GM19193 (cell line): ENCODE results near the gene BCL7B.
A peak's percentile ranks its signal among the peaks of the same experiment; 100 is the strongest.

Experiments used
- POLR2A ChIP-seq: IDR thresholded peaks from 4 replicates; pipeline ENCODE4 v1.6.1; 2011; ENCODE audit not compliant: insufficient read depth, insufficient read length; ENCODE audit errors: extremely low read depth

BCL7B gene

DNA sequence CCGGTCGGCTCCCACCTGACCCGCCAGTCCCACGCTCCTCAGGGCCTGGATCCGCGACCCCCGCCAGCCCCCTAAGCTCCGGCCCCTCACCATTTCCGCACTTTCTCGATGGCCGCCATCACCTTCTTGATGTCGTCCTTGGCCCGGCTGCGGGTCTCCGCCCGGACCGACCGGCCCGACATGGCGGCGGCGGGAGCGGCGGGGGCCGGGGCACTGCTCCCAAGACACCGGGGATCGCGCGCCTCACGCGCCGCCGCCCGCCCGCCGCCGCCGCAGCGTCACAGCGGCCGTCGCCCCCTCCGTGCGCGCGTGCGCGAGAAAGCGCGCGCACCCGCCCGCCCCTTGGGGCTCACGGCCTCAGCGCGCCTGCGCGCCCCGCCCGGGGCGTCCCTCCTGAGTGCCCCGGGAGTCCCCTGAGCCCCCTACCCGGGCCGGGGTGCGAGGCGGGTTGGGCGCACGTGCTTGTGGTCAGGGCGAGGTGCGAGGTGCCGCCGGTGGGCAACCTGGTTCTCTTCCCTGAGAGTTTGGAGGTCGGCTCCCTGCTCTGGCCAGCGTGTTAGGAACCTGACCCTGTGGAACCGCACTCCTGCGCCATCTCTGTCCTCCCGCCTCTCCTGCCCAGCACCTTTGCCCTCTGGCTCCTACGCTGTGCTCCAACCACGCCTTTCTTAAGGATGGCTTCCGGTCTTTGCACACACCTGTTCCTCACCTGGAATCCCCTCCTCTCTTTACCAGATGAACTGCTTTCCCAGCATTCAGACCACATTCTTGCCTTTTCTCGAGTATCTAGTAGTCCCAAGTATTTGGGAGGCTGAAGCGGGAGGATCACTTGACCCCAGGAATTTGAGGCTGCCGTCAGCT, at the start of gene BCL7B:
TSS of gene BCL7B (minus strand) at position 294 of the 861 bp plus-strand sequence. CDS start at position 182, 112 bp downstream.
- peak; percentile 80 for TF ChIP-seq POLR2A

DNA sequence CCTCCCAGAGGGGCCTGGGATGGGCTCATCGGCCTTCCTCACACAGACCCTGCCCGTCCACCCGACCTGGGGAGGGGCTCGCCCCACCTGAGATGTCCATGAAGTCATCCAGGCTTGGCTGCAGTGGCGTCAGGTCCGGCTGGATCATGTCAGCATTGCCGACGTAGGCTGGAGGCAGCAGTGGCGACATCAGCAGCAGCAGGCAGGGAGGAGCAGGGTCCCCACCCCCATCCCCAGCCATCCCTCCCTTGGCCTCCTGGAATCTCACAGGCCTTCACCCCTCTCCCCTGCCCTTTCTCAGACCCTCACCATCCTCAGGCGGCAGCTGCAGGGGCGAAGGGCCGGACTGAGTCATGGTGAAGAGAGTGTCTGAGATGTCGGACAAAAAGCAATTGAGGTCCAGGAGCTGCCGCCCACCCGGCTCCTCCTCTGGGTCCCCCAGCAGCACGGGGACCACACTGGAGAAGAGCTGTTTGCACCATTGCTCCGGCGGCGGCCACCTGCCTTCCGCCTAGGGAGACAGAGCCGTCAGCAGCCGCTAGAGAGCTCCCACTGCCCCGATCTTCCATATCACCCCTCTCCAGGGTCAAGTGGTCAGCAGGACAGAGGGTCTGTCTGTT, 48.2 kb upstream of the BCL7B start:
- no peak for TF ChIP-seq POLR2A

DNA sequence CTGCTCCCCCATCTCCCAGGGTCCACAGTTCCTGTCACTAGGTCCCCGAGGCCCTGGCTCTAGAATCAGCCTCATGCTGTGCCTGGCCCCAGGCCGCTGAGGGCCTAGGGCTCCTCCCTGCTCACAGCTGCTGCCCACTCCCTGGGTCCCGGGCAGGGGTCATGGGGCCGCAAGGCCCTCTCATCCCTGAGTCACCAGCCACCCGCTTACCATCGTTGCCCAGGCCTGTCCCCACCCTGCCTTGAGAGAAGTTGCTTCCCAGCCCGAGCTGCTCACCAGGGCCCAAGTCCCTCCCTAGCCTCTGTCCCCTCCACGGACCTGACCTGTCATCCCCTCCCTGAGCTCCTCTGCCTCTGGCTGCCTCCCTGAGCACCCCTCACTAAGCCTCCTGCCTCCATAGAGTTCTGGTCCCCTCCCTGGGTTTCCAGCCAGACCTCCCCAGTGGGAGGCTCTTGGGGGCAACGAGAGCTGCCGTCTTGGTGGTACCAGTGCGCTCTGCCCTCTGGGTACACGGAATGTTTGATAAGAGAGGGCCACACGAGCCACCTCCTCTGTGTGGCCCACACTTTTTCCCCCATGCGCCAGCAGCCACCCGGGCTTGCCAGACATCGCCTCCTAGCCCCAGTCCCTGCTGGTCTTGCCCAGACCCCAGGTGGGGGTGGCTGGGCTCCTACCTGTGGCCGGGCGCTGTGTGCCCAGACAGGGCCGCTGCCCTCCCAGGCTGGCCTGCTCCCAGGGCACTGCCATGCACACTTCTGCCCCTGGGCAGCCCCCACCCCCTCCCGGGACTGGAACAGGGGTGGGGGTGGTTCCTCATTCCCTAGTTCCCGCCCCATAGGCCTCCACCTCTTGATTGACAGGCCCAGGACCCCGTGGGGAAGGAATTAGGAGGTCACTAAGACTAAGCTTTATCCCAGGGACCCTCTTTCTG, 45.5 kb upstream of the BCL7B start:
- no peak for TF ChIP-seq POLR2A

DNA sequence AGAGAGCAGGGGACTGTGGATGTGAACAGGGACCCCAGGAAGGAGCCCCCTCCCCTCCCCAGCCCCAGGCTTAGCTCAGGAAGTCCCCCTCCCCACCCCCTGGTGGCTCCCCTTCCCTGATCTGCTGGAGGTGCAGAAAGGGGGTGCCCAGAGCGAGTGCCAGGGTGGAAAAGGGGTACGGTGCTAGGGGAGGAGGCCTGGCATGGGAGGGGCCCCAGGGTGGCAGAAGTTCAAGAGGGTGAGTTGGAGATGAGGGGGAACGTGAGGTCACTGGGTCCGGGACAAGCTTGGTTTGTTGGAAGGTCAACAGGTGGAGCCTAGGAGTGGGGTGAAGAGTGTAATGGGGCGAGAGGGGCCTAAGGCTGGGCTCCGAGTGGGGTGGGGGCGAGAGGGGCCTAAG, 42.4 kb upstream of the BCL7B start:
- no peak for TF ChIP-seq POLR2A

DNA sequence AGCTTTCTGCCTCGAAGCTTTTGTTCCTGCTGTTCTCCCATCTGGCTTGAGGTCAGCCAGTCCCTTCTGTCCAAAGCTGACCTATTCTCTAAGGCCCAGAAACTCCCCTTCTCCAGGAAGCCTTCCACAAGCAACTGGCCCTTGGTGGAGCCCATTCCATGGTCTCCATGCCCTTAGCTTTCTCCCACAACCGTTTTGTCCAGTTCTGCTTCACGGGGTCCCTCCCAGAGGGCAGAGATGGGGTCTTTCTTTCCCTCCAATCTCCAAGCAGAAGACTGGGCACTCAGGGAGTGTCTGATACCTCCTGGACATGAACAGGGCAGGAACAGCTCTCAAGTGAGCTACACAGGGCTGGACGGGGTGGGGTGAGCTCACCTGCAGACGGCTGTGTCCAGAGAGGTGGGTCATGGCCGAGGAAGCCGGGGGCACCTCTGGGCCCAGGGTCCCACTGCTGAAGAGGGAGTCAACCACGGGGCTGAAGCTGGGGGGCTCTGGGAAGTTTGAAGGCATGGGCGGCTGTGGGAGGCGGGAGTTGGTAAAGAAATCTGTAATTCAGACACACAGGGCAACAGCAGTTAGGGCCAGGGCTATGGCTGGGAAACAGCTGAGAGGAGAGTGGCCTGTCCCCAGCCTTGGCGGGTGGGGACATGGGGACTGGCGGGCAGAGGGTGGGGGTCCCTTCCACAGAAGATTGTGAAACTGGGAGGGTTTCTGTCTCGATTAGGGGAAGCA, 41.8 kb upstream of the BCL7B start:
- no peak for TF ChIP-seq POLR2A

DNA sequence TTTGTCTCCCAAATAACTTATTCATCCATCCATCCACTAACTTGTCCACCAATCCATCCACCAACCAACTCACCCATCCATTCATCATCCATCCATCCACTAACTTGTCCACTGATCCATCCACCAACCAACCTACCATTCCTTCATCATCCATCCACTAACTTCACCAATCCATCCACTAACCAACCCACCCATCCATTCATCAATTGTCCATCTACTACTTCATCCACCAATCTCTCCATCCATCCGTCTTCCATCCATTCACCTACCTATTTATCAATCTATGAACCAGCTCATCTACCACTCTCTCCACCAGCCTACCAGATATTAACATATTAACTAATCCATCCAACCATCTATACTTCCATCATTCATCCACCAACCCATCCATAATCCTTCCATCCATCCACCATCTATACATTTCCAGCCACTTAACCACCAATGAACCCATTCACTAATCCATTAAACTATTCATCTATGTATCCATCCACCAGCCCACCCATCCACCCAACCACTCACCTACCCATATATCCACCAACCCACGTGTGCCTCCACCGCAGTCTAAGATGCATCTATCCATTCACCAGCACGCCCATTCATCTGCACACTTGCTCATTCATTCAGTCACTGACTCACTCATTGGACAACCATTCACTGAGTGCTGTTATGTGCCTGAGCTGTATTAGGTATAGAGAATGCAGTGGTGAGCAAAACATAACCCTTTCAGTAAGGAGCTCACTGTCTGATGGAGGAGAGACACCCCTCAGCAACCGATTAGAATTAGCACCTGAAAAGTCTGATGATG, 40.7 kb upstream of the BCL7B start:
- TF ChIP-seq POLR2A = no peak

DNA sequence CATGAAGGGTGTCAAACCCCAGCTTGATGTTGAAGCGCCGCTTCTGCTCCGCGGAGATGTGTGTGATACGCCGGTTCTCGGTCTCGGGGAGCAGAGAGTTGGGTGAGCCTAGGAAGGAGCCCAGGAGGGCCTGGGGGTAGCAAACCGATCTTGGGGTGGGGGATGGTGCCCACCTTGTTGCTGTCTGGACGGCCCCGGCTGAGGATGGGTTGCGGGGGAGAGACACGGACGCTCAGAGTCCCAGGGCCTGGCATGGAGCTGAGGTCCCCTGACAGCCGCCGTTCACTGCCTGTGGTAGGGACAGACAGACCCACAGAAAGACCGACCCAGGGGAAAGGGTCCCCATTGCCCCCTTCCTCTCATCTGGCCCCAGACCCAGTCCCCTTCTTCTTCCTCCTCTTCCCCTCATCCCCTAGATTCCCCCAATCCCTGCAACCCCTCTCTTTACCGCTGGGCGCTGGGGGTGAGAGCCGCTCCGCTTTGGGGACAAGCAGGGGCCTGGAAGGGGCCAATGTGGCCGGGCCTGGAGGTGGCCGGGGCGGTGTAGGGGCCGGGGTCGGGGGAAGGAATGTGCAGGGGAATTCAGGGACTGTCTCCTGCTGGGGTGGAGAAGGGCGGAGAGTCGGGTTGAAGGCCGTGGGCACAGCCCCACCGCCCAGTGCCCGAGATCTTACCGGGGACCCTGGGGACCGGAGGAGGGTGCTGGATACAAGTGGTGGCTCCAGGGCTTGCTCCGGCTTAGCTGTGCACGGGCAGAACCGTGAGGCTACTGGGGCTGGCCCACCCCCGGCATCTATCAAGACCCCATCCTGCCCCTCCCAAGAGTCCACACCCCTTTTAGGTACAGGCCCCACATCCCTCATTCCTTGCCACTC, 38.9 kb upstream of the BCL7B start:
- no peak for TF ChIP-seq POLR2A

DNA sequence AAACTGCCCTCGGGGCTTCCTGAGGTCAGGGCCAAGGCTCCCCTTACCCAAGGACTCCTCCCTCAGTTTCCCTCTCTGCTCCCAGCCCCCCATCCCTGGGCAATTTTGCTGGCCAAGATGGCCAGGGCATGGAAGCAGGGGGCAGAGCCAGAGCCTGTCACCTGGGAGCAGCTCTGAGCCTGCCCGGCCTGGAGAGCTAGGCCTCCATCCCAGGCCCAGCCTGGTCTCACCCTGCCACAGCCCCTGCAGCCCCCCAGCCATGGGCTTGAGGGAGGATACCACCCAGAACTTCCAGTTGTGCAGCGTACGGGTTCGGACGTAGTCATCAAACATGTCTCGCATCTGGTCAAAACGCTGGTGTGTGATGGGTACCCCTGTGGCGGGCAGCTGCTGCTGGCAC, 37.9 kb upstream of the BCL7B start:
- TF ChIP-seq POLR2A = no peak

DNA sequence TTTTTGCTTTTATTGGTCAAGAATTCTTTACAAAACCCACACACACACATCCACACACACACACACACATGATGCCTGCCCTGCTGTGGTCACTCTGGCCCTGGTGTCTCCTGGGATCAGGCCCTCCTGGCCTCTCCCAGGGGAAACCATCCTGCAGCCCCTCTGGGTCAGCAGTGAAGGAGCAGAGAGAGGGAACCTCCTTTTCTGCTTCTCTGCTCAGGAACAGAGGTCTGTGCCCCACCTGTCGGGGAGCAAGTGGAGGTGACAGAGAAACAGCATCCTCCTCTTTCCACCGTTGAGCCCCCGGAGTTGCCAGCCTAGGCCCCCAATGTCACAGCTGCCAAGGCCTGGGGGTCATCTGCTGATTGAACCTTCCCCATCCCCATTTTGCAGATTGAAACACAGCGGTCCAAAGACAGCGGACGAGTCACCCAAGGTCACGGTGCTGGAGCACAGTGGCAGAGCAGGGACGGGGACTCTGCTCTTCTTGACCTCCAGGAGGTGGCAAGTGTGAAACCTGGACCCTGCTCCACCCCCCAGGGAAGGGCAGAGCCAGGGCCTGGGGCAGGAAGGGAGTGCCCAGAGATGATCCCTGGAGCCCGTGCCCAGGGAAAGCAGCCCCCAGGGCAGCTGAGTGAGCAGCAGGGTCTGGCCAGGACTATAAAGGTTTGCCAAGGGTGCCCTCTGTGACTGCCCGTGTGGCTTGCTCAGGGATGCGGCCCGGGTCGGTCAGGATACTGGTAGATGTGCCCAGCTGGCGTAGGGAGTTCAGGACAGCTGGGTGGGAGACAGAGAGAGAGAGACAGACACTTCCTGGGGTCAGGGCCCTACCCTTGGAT, 35.9 kb upstream of the BCL7B start:
- no peak for TF ChIP-seq POLR2A

DNA sequence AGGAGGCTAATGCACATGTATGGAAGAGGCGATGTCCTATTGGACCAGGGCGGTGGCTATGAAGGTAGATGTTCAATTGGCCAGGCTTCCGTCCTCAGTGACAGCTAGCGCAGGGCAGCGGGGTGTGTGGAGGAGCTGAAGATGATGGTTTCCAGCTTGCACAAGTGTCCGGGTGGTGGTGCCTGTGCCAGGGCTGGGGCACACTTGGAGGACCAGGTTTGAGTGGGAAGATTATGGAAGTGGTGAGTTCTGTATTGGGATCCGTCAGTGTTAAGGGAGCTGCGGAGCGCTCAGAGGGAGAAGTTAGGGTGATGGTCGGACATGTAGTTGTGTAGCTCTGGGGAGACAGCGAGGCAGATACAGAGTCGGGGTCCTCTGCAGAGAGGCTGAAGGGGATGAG, 29.4 kb upstream of the BCL7B start:
- no peak for TF ChIP-seq POLR2A

DNA sequence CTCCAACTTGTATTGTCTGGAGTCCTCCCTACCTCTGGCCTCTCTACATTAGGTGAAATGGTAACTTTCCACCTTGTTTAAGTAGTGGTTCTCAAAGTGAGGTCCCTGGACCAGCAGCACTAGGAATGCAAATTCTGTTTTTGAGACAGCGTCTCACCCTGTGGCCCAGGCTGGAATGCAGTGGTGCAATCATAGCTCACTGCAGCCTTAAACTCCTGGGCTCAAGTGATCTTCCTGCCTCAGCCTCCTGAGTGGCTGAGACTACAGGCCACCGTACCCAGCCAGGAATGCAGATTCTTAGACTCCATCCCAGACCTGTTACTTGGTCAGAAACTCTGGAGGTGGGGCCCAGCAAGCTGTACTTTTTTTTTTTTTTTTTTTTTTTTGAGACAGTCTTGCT, 27.7 kb upstream of the BCL7B start:
- no peak for TF ChIP-seq POLR2A

DNA sequence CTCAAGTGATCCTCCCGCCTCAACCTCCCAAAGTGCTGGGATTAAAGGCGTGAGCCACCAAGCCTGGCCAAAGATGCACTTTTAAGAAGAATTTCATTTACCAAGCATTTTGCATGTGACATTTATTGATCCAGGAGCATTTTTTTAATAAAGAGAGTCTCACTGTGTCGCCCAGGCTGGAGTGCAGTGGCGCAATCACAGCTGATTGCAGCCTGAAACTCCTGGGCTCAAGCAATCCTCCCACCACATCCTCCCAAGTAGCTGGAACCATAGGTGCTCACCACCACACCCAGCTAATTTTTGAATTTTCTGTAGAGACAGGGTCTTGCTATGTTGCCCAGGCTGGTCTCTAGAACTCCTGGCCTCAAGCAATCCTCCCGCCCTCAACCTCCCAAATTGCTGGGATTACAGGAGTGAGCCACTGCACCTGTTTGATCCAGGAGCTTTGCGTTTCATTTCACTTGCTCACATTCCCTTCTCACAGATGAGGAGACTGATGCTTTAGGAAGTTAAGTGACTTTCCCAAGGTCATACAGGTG, 25.2 kb upstream of the BCL7B start:
- TF ChIP-seq POLR2A = no peak
